Gastrocnemius medialis (tissue), 4 donors: ENCODE measurements around the gene TMEM88. TPM values are rescaled to one million over a fixed set of nuclear protein-coding genes. Genes with fewer than 3 reads are reported as not detected.
A peak's percentile ranks its signal among the peaks of the same experiment; 100 is the strongest.

ENCODE experiments used
- ATAC-seq, 2 donors: fragments of 150-250 bp; one replicate each; pipeline ENCODE4 v1.9.1; 2016
- DNase-seq, 2 donors: peaks; one replicate each; pipeline ENCODE4 v3.0.0-alpha.2; 2019
- H3K27ac ChIP-seq, 4 donors: fragments of 200-600 bp; sonication (generic); 1 replicate in 1 of 4; 2 replicates in 3 of 4; pipeline ENCODE4 v1.5.1; 2016 to 2018; ENCODE audit warnings: mild to moderate bottlenecking in 2 of 4, moderate library complexity in 1 of 4
- H3K27me3 ChIP-seq, 3 donors: fragments of 200-600 bp; sonication (generic) in 2 of 3; 1 replicate in 1 of 3; 2 replicates in 2 of 3; pipeline versions ENCODE4 v1.5.1 to v1.6.0; 2016 to 2019; ENCODE audit warnings: mild to moderate bottlenecking in 1 of 3, moderate library complexity in 1 of 3
- H3K36me3 ChIP-seq, 2 donors: fragments of 200-600 bp; sonication (generic) in 1 of 2; one replicate each; pipeline ENCODE4 v1.5.1; 2017 to 2018
- H3K4me1 ChIP-seq, 2 donors: fragments of 200-600 bp; sonication (generic) in 1 of 2; one replicate each; pipeline ENCODE4 v1.5.1; 2016 to 2017; ENCODE audit warnings: mild to moderate bottlenecking in 2 of 2
- H3K4me3 ChIP-seq, 4 donors: fragments of 200-600 bp; sonication (generic) in 3 of 4; 1 replicate in 1 of 4; 2 replicates in 3 of 4; pipeline ENCODE4 v1.5.1; 2016 to 2019; ENCODE audit warnings: mild to moderate bottlenecking in 2 of 4
- H3K9me3 ChIP-seq, 3 donors: fragments of 200-600 bp; sonication (generic) in 2 of 3; 1 replicate in 1 of 3; 2 replicates in 2 of 3; pipeline ENCODE4 v1.5.1; 2016 to 2019
- CTCF ChIP-seq, 5 experiments: fragments of 450-650 bp in 3 of 5; fragments of 200-600 bp in 2 of 5; sonication (generic) in 2 of 5; IDR thresholded peaks in 4 of 5; conservative IDR thresholded peaks in 1 of 5; 1 replicate in 4 of 5; 2 replicates in 1 of 5; pipeline ENCODE4 v1.5.1; 2016 to 2019; ENCODE audit warnings: antibody characterized with exemption in 5 of 5, mild to moderate bottlenecking in 3 of 5, moderate library complexity in 3 of 5
- POLR2A ChIP-seq, 2 donors: fragments of 450-650 bp; IDR thresholded peaks; one replicate each; pipeline ENCODE4 v1.6.1; 2017; ENCODE audit warnings: antibody characterized with exemption in 2 of 2, mild to moderate bottlenecking in 2 of 2, moderate library complexity in 2 of 2
- in situ Hi-C, 4 donors: fragments of 200-750 bp; cut with MboI; loops; one replicate each; pipeline versions ENCODE4 v1.15.0 to v1.8.0; 2017; ENCODE audit warnings: low sequenced_read_pairs in 4 of 4
- intact Hi-C: fragments of 100-400 bp; cut with DNase I; formaldehyde crosslinking; loops from one replicate; pipeline ENCODE4 v1.15.1; 2023; ENCODE audit warnings: low total_unique reads
- total RNA-seq, 4 donors: library from RNA; depleted of rRNA; stranded (reverse); fragments of >200 nt; gene quantifications; one replicate each; pipeline versions ENCODE4 v1.1.0 to v1.2.3, GENCODE V29; 2016

The TMEM88 gene
- total RNA-seq, 4 donors from 2014 or later = 18.8 to 56.8 (median 27.9) TPM

- Histone ChIP-seq H3K27me3 (no peaks in the 10 kb centered on the region), H3K27ac (no peak overlapping the region)
Measured at GRCh38 chr17:7849751-7850504, 4.9 kb upstream of the TMEM88 start.

GRCh38 chr17:7850701-7851437, 4.0 kb upstream of the TMEM88 start:
- H3K27me3 ChIP-seq = no peaks in the 10 kb centered on the region
- peak in 1 of 2 donors; percentile 14 for DNase-seq
- in situ Hi-C loops (loop anchor here in 2 of 4 donors (25.0 kb wide), 1 partner anchor 136 kb away; no protein-coding TSS in a partner anchor), intact Hi-C loops (loop anchor here (1.0 to 10.0 kb wide), 2 partner anchors 28 to 106 kb away; no protein-coding TSS in a partner anchor)
- no peak overlapping the region for H3K4me3 ChIP-seq
- TF ChIP-seq CTCF (IDR thresholded peaks at IDR 0.05 in 4 of 5, conservative IDR thresholded peaks at IDR 0.05 in 1 of 5) (no peak), POLR2A (IDR thresholded peaks at IDR 0.05) (no peak)
- H3K36me3 ChIP-seq = peaks cover 0 to 64% of the 10 kb centered on the region in 2 donors
- no peak for ATAC-seq
- peak overlapping the region in 3 of 4 donors; percentile 12 to 50 (median 42) for H3K27ac ChIP-seq
- H3K4me1 ChIP-seq = peaks cover 12 to 15% of the 10 kb centered on the region in 2 donors
- H3K9me3 ChIP-seq = no peaks in the 10 kb centered on the region

More at GRCh38 chr17:7849751-7850504, 4.9 kb upstream of the TMEM88 start:
- H3K9me3 ChIP-seq = no peaks in the 10 kb centered on the region
- H3K4me1 ChIP-seq = peaks cover 12 to 17% of the 10 kb centered on the region in 2 donors
- TF ChIP-seq CTCF (IDR thresholded peaks at IDR 0.05 in 4 of 5, conservative IDR thresholded peaks at IDR 0.05 in 1 of 5) (no peak), POLR2A (IDR thresholded peaks at IDR 0.05) (no peak)
- no peak overlapping the region for H3K4me3 ChIP-seq
- intact Hi-C loops = loop anchor here (10.0 kb wide), 2 partner anchors 105 to 545 kb away; partner anchors contain the start of gene EIF5A
- in situ Hi-C loops = loop anchor here in 2 of 4 donors (25.0 kb wide), 1 partner anchor 137 kb away; no protein-coding TSS in a partner anchor
- no peak for ATAC-seq
- no peak for DNase-seq
- H3K36me3 ChIP-seq = peaks cover 0 to 67% of the 10 kb centered on the region in 2 donors

GRCh38 chr17:7851438-7852261, 3.2 kb upstream of the TMEM88 start:
- TF ChIP-seq CTCF (IDR thresholded peaks at IDR 0.05 in 4 of 5, conservative IDR thresholded peaks at IDR 0.05 in 1 of 5) (peak; percentile 98 to 100 (median 99)), POLR2A (IDR thresholded peaks at IDR 0.05) (peak in 1 of 2 donors; percentile 23)
- peak; percentile 85 to 88 for DNase-seq
- in situ Hi-C loops (loop anchor here in 2 of 4 donors (25.0 kb wide), 1 partner anchor 136 kb away; no protein-coding TSS in a partner anchor), intact Hi-C loops (loop anchor here (1.0 to 10.0 kb wide), 2 partner anchors 28 to 107 kb away; no protein-coding TSS in a partner anchor)
- H3K4me1 ChIP-seq = peaks cover 19 to 20% of the 10 kb centered on the region in 2 donors
- peak overlapping the region; percentile 12 to 72 (median 54) for H3K27ac ChIP-seq
- H3K36me3 ChIP-seq = peaks cover 0 to 57% of the 10 kb centered on the region in 2 donors
- ATAC-seq = peak; percentile 72 to 81
- H3K9me3 ChIP-seq = no peaks in the 10 kb centered on the region
- H3K27me3 ChIP-seq = no peaks in the 10 kb centered on the region
- peak overlapping the region in 1 of 4 donors; percentile 7 for H3K4me3 ChIP-seq

- Histone ChIP-seq H3K27ac (peak overlapping the region in 3 of 4 donors; percentile 12 to 72 (median 57)), H3K4me1 (peaks cover 19 to 22% of the 10 kb centered on the region in 2 donors), H3K4me3 (no peak overlapping the region), H3K27me3 (no peaks in the 10 kb centered on the region), H3K9me3 (no peaks in the 10 kb centered on the region), H3K36me3 (peaks cover 0 to 51% of the 10 kb centered on the region in 2 donors)
- intact Hi-C loops = loop anchor here (10.0 kb wide), 1 partner anchor 107 kb away; no protein-coding TSS in a partner anchor
- TF ChIP-seq POLR2A (IDR thresholded peaks at IDR 0.05) = no peak
- TF ChIP-seq CTCF (IDR thresholded peaks at IDR 0.05 in 4 of 5, conservative IDR thresholded peaks at IDR 0.05 in 1 of 5) = no peak
- in situ Hi-C loops = loop anchor here in 2 of 4 donors (25.0 kb wide), 1 partner anchor 135 kb away; no protein-coding TSS in a partner anchor
- peak in 1 of 2 donors; percentile 23 for DNase-seq
- ATAC-seq = no peak
Measured at GRCh38 chr17:7852262-7852670, 2.6 kb upstream of the TMEM88 start.
